HEK293T (cell line): ENCODE data around the gene SWSAP1.

Experiments used
- CTCF ChIA-PET: fragments of 350-600 bp; formaldehyde crosslinking; extraction: SDS; loops from one replicate; lab custom pipeline; 2021; ENCODE audit warnings: antibody characterized with exemption, inconsistent platforms; lab: Yijun Ruan, JAX
- POLR2A ChIA-PET: fragments of 350-600 bp; formaldehyde crosslinking; extraction: SDS; loops from one replicate; lab custom pipeline; 2020; ENCODE audit warnings: antibody characterized with exemption, inconsistent platforms; lab: Yijun Ruan, JAX
- DNase-seq: peaks from one replicate; pipeline ENCODE4 v3.0.0; 2012; ENCODE audit warnings: mixed read lengths; ENCODE audit errors: extremely low spot score
- ARNT ChIP-seq: fragments of 450-650 bp; IDR thresholded peaks from 2 replicates; pipeline ENCODE4 v1.6.1; 2017; ENCODE audit warnings: mild to moderate bottlenecking
- BHLHE40 ChIP-seq: fragments of 450-650 bp; IDR thresholded peaks from 2 replicates; pipeline ENCODE4 v1.6.1; 2016; ENCODE audit warnings: mild to moderate bottlenecking, moderate library complexity, borderline replicate concordance
- CTBP1 ChIP-seq: fragments of 450-650 bp; IDR thresholded peaks from 2 replicates; pipeline ENCODE4 v1.6.1; 2016; ENCODE audit warnings: borderline replicate concordance
- ELF4 ChIP-seq: fragments of 450-650 bp; IDR thresholded peaks from 2 replicates; pipeline ENCODE4 v1.6.1; 2017; ENCODE audit warnings: antibody characterized with exemption
- FOXA1 ChIP-seq: fragments of 450-650 bp; IDR thresholded peaks from 2 replicates; pipeline ENCODE4 v1.6.1; 2016; ENCODE audit warnings: mild to moderate bottlenecking
- FOXK2 ChIP-seq: fragments of 450-650 bp; IDR thresholded peaks from 2 replicates; pipeline ENCODE4 v1.6.1; 2016; ENCODE audit warnings: mild to moderate bottlenecking
- FOXM1 ChIP-seq: fragments of 450-650 bp; IDR thresholded peaks from 2 replicates; pipeline ENCODE4 v1.6.1; 2017; ENCODE audit warnings: mild to moderate bottlenecking, borderline replicate concordance
- HDGF ChIP-seq: fragments of 450-650 bp; IDR thresholded peaks from 2 replicates; pipeline ENCODE4 v1.6.1; 2017; ENCODE audit warnings: antibody characterized with exemption, borderline replicate concordance
- L3MBTL2 ChIP-seq: fragments of 450-650 bp; conservative IDR thresholded peaks from 2 replicates; pipeline ENCODE4 v1.6.1; 2016; ENCODE audit warnings: mild to moderate bottlenecking
- LEF1 ChIP-seq: fragments of 450-650 bp; IDR thresholded peaks from 2 replicates; pipeline ENCODE4 v1.6.1; 2017; ENCODE audit warnings: mild to moderate bottlenecking, borderline replicate concordance
- NFRKB ChIP-seq: fragments of 450-650 bp; IDR thresholded peaks from 2 replicates; pipeline ENCODE4 v1.6.1; 2016; ENCODE audit warnings: mild to moderate bottlenecking, moderate library complexity
- PKNOX1 ChIP-seq: fragments of 450-650 bp; IDR thresholded peaks from 2 replicates; pipeline ENCODE4 v1.6.1; 2016
- SP1 ChIP-seq: fragments of 450-650 bp; IDR thresholded peaks from 2 replicates; pipeline ENCODE4 v1.6.1; 2017
- SUZ12 ChIP-seq: fragments of 450-650 bp; IDR thresholded peaks from 2 replicates; pipeline ENCODE4 v1.6.1; 2016; ENCODE audit warnings: mild to moderate bottlenecking
- TARDBP ChIP-seq: fragments of 450-650 bp; IDR thresholded peaks from 2 replicates; pipeline ENCODE4 v1.6.1; 2016
- ZNF384 ChIP-seq: fragments of 450-650 bp; IDR thresholded peaks from 2 replicates; pipeline ENCODE4 v1.6.1; 2016

SWSAP1 gene

DNA sequence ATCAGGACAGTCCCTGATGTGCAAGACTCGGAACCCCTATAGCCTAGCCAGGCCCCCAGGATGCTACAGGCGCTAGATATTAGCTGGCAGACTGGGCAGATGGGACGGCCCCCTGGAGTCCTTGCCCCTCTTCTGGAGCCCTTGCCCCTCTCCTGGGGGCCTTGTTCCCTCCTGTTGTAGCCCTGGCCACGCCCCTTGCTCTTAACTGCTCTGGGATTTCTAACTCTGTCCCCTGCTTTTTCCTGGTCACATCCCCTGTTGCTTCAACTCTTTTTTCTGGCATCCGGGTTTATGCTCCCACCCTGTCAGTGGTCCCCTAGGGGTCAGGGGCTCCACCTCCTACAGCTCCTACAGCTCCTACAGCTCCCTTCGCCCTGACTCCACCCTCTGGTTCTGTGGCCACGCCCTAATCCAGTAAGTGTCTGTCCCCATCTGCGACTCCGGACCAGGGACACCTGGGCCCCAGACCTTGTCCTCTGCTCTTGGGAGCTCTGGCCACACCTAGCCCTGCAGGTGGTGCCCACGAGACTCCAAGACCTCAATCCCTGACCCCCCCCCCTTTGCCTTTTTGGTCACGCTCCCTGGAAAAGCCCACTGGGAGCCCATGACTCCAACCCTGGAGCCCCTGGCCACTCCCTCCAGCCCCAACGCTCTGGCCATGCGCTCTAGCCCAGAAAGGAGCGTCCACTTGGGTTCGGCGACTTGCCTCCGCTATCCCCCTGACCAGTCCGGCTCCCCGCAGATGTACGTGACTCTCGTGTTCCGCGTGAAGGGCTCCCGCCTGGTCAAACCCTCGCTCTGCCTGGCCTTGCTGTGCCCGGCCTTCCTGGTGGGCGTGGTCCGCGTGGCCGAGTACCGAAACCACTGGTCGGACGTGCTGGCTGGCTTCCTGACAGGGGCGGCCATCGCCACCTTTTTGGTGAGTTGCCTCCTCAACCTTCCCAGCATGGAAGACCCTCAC, 12.4 kb upstream of the SWSAP1 start:
- ChIA-PET CTCF (interaction anchor here (1.1 kb wide), 1 partner anchor 19 kb away, joined by 5 read pairs; no protein-coding TSS in a partner anchor), POLR2A (interaction anchor here (0.9 to 1.8 kb wide), 4 partner anchors 12 to 65 kb away, joined by 3 to 14 read pairs (median 4); partner anchors contain the start of genes CCDC159, SWSAP1, TMEM205 and TSPAN16)
- DNase-seq, result no peak
- no peak for TF ChIP-seq SUZ12
- no peak for TF ChIP-seq TARDBP
- no peak for TF ChIP-seq FOXA1
- TF ChIP-seq HDGF, result no peak
- no peak for TF ChIP-seq FOXM1
- no peak for TF ChIP-seq PKNOX1
- no peak for TF ChIP-seq SP1
- no peak for TF ChIP-seq BHLHE40
- no peak for TF ChIP-seq ZNF384
- TF ChIP-seq CTBP1, result no peak
- no peak for TF ChIP-seq FOXK2
- TF ChIP-seq ARNT, result no peak
- no peak for TF ChIP-seq LEF1
- TF ChIP-seq NFRKB, result no peak
- no peak for TF ChIP-seq L3MBTL2
- TF ChIP-seq ELF4, result no peak

- POLR2A ChIA-PET, result interaction anchor here (1.0 kb wide), 1 partner anchor 11 kb away, joined by 4 read pairs; the partner anchor contains the start of gene SWSAP1
- CTCF ChIA-PET, result no interaction called here
- TF ChIP-seq ZNF384 (no peak), CTBP1 (no peak), ELF4 (no peak), TARDBP (no peak), NFRKB (no peak), L3MBTL2 (no peak)
- DNase-seq, result no peak
Observed at GRCh38 chr19:11363881-11364280, 10.6 kb upstream of the SWSAP1 start.

GRCh38 chr19:11364296-11364904, 10.1 kb upstream of the SWSAP1 start:
- ChIA-PET POLR2A (no interaction called here), CTCF (no interaction called here)
- DNase-seq, result no peak
- TF ChIP-seq FOXK2 (no peak), ZNF384 (no peak), SP1 (no peak), ELF4 (no peak), SUZ12 (no peak), LEF1 (no peak), ARNT (no peak)

DNA sequence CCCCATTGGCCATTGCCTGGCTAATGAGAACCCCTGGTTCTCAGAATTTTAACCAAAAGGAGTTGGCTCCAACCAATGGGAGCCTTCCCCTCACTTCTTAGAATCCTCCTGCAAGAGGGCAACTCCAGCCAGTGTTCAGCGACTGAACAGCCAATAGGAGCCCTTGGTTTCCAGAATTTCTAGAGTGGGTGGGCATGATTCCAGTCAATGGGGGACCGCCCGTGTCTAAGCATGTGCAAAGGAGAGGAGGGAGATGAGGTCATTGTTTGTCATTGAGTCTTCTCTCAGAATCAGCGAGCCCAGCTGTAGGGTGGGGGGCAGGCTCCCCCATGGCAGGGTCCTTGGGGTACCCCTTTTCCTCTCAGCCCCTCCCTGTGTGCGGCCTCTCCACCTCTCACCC, 9.5 kb upstream of the SWSAP1 start:
- DNase-seq, result no peak
- no peak for TF ChIP-seq FOXK2
- ChIA-PET CTCF (no interaction called here), POLR2A (no interaction called here)

DNA sequence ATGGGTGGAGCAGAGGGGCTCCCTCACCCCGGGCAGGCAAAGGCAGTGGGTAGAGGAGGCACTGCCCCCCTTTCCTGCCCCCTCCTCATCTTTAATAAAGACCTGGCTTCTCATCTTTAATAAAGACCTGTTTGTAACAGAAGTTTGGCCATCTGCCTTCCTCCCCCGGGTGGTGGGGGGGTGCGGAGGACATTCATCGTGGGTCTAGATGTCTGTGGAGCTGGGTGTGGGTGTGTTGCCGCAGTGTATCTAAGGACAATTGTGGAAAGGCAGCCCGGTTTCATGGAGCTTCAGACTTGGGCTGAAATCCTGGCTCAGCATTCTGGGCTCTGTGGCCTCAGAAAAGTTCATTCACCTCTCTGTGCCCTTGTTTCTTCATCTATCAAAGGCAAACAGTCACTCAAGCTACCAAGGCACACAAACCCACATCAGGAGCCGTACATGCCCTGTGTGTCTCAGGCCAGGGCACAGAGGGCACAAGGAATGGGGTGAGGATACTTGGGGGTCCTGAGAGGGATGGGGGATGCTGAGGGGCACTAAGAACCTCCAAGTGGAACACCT, 8.8 kb upstream of the SWSAP1 start:
- ChIA-PET POLR2A (no interaction called here), CTCF (no interaction called here)
- no peak for DNase-seq
- no peak for TF ChIP-seq ELF4
- TF ChIP-seq NFRKB, result no peak
- TF ChIP-seq SP1, result no peak

GRCh38 chr19:11367528-11367927, 6.9 kb upstream of the SWSAP1 start:
- DNase-seq, result no peak
- ChIA-PET CTCF (interaction anchor here (0.5 to 1.4 kb wide), 2 partner anchors 10 to 15 kb away, joined by 3 read pairs; no protein-coding TSS in a partner anchor), POLR2A (no interaction called here)
- no peak for TF ChIP-seq BHLHE40
- TF ChIP-seq FOXM1, result no peak
- no peak for TF ChIP-seq ELF4
- TF ChIP-seq TARDBP, result no peak
- TF ChIP-seq FOXA1, result no peak
- TF ChIP-seq NFRKB, result no peak
- TF ChIP-seq CTBP1, result no peak
- no peak for TF ChIP-seq ARNT
- TF ChIP-seq FOXK2, result no peak
- no peak for TF ChIP-seq PKNOX1
- TF ChIP-seq ZNF384, result no peak
- no peak for TF ChIP-seq HDGF
- no peak for TF ChIP-seq SP1
- no peak for TF ChIP-seq L3MBTL2
- TF ChIP-seq SUZ12, result no peak
- TF ChIP-seq LEF1, result no peak
